ENCODE data around the gene DUSP22.

Gene DUSP22

GRCh38 chr6:298233-299103, 6.2 kb downstream of the DUSP22 start:
- no peaks in the 10 kb centered on the region for H3K9me3 Mint-ChIP-seq
- CTCF ChIA-PET = interaction anchor here (1.0 to 1.3 kb wide), 2 partner anchors 35 to 80 kb away, joined by 3 read pairs; no protein-coding TSS in a partner anchor
- H3K27ac Mint-ChIP-seq = no peak overlapping the region
- peaks cover 42% of the 10 kb centered on the region for H3K4me1 Mint-ChIP-seq
- H3K27me3 Mint-ChIP-seq = no peaks in the 10 kb centered on the region
- H3K36me3 Mint-ChIP-seq = peaks cover 7% of the 10 kb centered on the region
- H3K4me3 Mint-ChIP-seq = no peak overlapping the region
- no peak for DNase-seq

- Mint-ChIP-seq H3K4me1 (peaks cover 37% of the 10 kb centered on the region), H3K27me3 (no peaks in the 10 kb centered on the region), H3K9me3 (no peaks in the 10 kb centered on the region), H3K27ac (no peak overlapping the region), H3K4me3 (no peak overlapping the region), H3K36me3 (peaks cover 6% of the 10 kb centered on the region)
- no peak for DNase-seq
- CTCF ChIA-PET = interaction anchor here (1.0 kb wide), 1 partner anchor 34 kb away, joined by 3 read pairs; no protein-coding TSS in a partner anchor
Measured at GRCh38 chr6:299104-299980, 7.1 kb downstream of the DUSP22 start.

- H3K27ac Mint-ChIP-seq = no peak overlapping the region
- CTCF ChIA-PET = interaction anchor here (1.0 kb wide), 1 partner anchor 33 kb away, joined by 3 read pairs; no protein-coding TSS in a partner anchor
Measured at GRCh38 chr6:300026-300425, 7.7 kb downstream of the DUSP22 start.

GRCh38 chr6:300494-301198, 8.4 kb downstream of the DUSP22 start:
- DNase-seq = no peak
- CTCF ChIA-PET = no interaction called here
- Mint-ChIP-seq H3K27ac (no peak overlapping the region), H3K27me3 (no peaks in the 10 kb centered on the region), H3K36me3 (peaks cover 8% of the 10 kb centered on the region), H3K4me1 (peaks cover 25% of the 10 kb centered on the region), H3K4me3 (no peak overlapping the region), H3K9me3 (no peaks in the 10 kb centered on the region)

More at GRCh38 chr6:300026-300425, 7.7 kb downstream of the DUSP22 start:
- H3K9me3 Mint-ChIP-seq = no peaks in the 10 kb centered on the region
- no peaks in the 10 kb centered on the region for H3K27me3 Mint-ChIP-seq
- H3K4me1 Mint-ChIP-seq = peaks cover 31% of the 10 kb centered on the region
- peaks cover 10% of the 10 kb centered on the region for H3K36me3 Mint-ChIP-seq
- no peak overlapping the region for H3K4me3 Mint-ChIP-seq
- no peak for DNase-seq

- H3K27me3 Mint-ChIP-seq = no peaks in the 10 kb centered on the region
- no peak for DNase-seq
- H3K27ac Mint-ChIP-seq = no peak overlapping the region
- H3K9me3 Mint-ChIP-seq = no peaks in the 10 kb centered on the region
- peaks cover 16% of the 10 kb centered on the region for H3K4me1 Mint-ChIP-seq
- CTCF ChIA-PET = no interaction called here
- peaks cover 5% of the 10 kb centered on the region for H3K36me3 Mint-ChIP-seq
- H3K4me3 Mint-ChIP-seq = no peak overlapping the region
Measured at GRCh38 chr6:301526-301925, 9.2 kb downstream of the DUSP22 start.

- no peak for DNase-seq
- Mint-ChIP-seq H3K36me3 (peaks cover 5% of the 10 kb centered on the region), H3K4me1 (peaks cover 11% of the 10 kb centered on the region), H3K27ac (no peak overlapping the region), H3K27me3 (no peaks in the 10 kb centered on the region), H3K9me3 (no peaks in the 10 kb centered on the region), H3K4me3 (no peak overlapping the region)
- CTCF ChIA-PET = no interaction called here
Measured at GRCh38 chr6:301929-302705, 9.8 kb downstream of the DUSP22 start.

GRCh38 chr6:302760-303159, 10.5 kb downstream of the DUSP22 start:
- H3K9me3 Mint-ChIP-seq = no peaks in the 10 kb centered on the region
- no peak overlapping the region for H3K27ac Mint-ChIP-seq
- CTCF ChIA-PET = no interaction called here
- peaks cover 4% of the 10 kb centered on the region for H3K4me1 Mint-ChIP-seq
- H3K36me3 Mint-ChIP-seq = peaks cover 7% of the 10 kb centered on the region
- DNase-seq = no peak
- H3K4me3 Mint-ChIP-seq = no peak overlapping the region
- no peaks in the 10 kb centered on the region for H3K27me3 Mint-ChIP-seq

- H3K27ac Mint-ChIP-seq = no peak overlapping the region
- no peaks in the 10 kb centered on the region for H3K27me3 Mint-ChIP-seq
- H3K4me1 Mint-ChIP-seq = no peaks in the 10 kb centered on the region
- no peak overlapping the region for H3K4me3 Mint-ChIP-seq
- H3K9me3 Mint-ChIP-seq = no peaks in the 10 kb centered on the region
- CTCF ChIA-PET = no interaction called here
- no peak for DNase-seq
- peaks cover 8% of the 10 kb centered on the region for H3K36me3 Mint-ChIP-seq
Measured at GRCh38 chr6:303263-303662, 11.0 kb downstream of the DUSP22 start.

GRCh38 chr6:303948-304558, 11.8 kb downstream of the DUSP22 start:
- Mint-ChIP-seq H3K4me3 (no peak overlapping the region), H3K36me3 (peaks cover 8% of the 10 kb centered on the region), H3K27ac (no peak overlapping the region), H3K9me3 (no peaks in the 10 kb centered on the region), H3K27me3 (no peaks in the 10 kb centered on the region), H3K4me1 (no peaks in the 10 kb centered on the region)
- CTCF ChIA-PET = no interaction called here
- DNase-seq = no peak

- Mint-ChIP-seq H3K4me3 (no peak overlapping the region), H3K4me1 (no peaks in the 10 kb centered on the region), H3K9me3 (no peaks in the 10 kb centered on the region), H3K27me3 (no peaks in the 10 kb centered on the region), H3K27ac (no peak overlapping the region), H3K36me3 (peaks cover 8% of the 10 kb centered on the region)
- no peak for DNase-seq
- CTCF ChIA-PET = no interaction called here
Measured at GRCh38 chr6:304833-305370, 12.6 kb downstream of the DUSP22 start.

- Mint-ChIP-seq H3K27me3 (no peaks in the 10 kb centered on the region), H3K9me3 (no peaks in the 10 kb centered on the region), H3K4me1 (no peaks in the 10 kb centered on the region), H3K27ac (no peak overlapping the region), H3K36me3 (peaks cover 8% of the 10 kb centered on the region), H3K4me3 (no peak overlapping the region)
- DNase-seq = no peak
- CTCF ChIA-PET = interaction anchor here (1.3 kb wide), 1 partner anchor 9 kb away, joined by 3 read pairs; no protein-coding TSS in a partner anchor
Measured at GRCh38 chr6:305371-306206, 13.3 kb downstream of the DUSP22 start.

GRCh38 chr6:306641-307061, 14.4 kb downstream of the DUSP22 start:
- H3K36me3 Mint-ChIP-seq = peaks cover 9% of the 10 kb centered on the region
- no peak overlapping the region for H3K27ac Mint-ChIP-seq

More at GRCh38 chr6:306641-307061, 14.4 kb downstream of the DUSP22 start:
- CTCF ChIA-PET = interaction anchor here (1.3 kb wide), 1 partner anchor 10 kb away, joined by 3 read pairs; no protein-coding TSS in a partner anchor
- H3K27me3 Mint-ChIP-seq = no peaks in the 10 kb centered on the region
- H3K4me3 Mint-ChIP-seq = no peak overlapping the region
- no peaks in the 10 kb centered on the region for H3K4me1 Mint-ChIP-seq
- DNase-seq = no peak
- H3K9me3 Mint-ChIP-seq = no peaks in the 10 kb centered on the region
